HG03575 (cell line): ENCODE results near the gene CYTH3.

ENCODE experiments used
- ATAC-seq: cut with Tn5 transposase; IDR thresholded peaks from one replicate; pipeline ENCODE4 v1.9.1; 2021; ENCODE audit not compliant: unreplicated experiment, insufficient number of reproducible peaks, low FRiP score; ENCODE audit errors: extremely low read depth

Gene CYTH3

GRCh38 chr7:6178298-6179029, 94.0 kb downstream of the CYTH3 start:
- ATAC-seq: no peak

- ATAC-seq: no peak
Measured at GRCh38 chr7:6175645-6176044, 96.8 kb downstream of the CYTH3 start.

GRCh38 chr7:6172910-6173295, 99.5 kb downstream of the CYTH3 start:
- no peak for ATAC-seq

GRCh38 chr7:6172224-6172909, 100.1 kb downstream of the CYTH3 start:
- ATAC-seq: no peak

- ATAC-seq: no peak
Measured at GRCh38 chr7:6171532-6172223, 100.7 kb downstream of the CYTH3 start.

- no peak for ATAC-seq
Measured at GRCh38 chr7:6170571-6171531, 101.6 kb downstream of the CYTH3 start.

- no peak for ATAC-seq
Measured at GRCh38 chr7:6169805-6170520, 102.5 kb downstream of the CYTH3 start.

GRCh38 chr7:6168477-6168868, 104.0 kb downstream of the CYTH3 start:
- ATAC-seq: no peak

- no peak for ATAC-seq
Measured at GRCh38 chr7:6167587-6168476, 104.6 kb downstream of the CYTH3 start.

- ATAC-seq: no peak
Measured at GRCh38 chr7:6167004-6167551, 105.3 kb downstream of the CYTH3 start.

GRCh38 chr7:6166443-6166891, 106.0 kb downstream of the CYTH3 start:
- no peak for ATAC-seq

GRCh38 chr7:6165521-6166320, 106.7 kb downstream of the CYTH3 start:
- no peak for ATAC-seq

GRCh38 chr7:6165075-6165474, 107.3 kb downstream of the CYTH3 start:
- ATAC-seq: no peak

GRCh38 chr7:6164491-6164890, 107.9 kb downstream of the CYTH3 start:
- no peak for ATAC-seq

GRCh38 chr7:6164010-6164409, 108.4 kb downstream of the CYTH3 start:
- no peak for ATAC-seq

GRCh38 chr7:6163402-6163801, 109.0 kb downstream of the CYTH3 start:
- no peak for ATAC-seq
